OCI-LY7 (cell line): Measurements from ENCODE around the gene SOCS6. TPM values are rescaled to one million over a fixed set of nuclear protein-coding genes. Genes with fewer than 3 reads are reported as not detected.

ENCODE experiments used
- Bru-seq: library from RNA; stranded (reverse); fragments of 400-500 nt; gene quantifications from one replicate; lab custom pipeline; 2021; lab: Mats Ljungman, UMichigan
- BruChase-seq, 2 experiments: library from RNA; stranded (reverse); fragments of 400-500 nt; gene quantifications; one replicate each; lab custom pipeline; 2021; lab: Mats Ljungman, UMichigan
- BruUV-seq: library from RNA; stranded (reverse); fragments of 400-500 nt; replicated peaks from 2 replicates; lab custom pipeline; 2021; lab: Mats Ljungman, UMichigan
- CTCF ChIA-PET: fragments of 300-600 bp; sonication (Branson Sonifier 250); formaldehyde crosslinking; loops from one replicate; lab custom pipeline; 2022; ENCODE audit warnings: antibody characterized with exemption; ENCODE audit not compliant: unreplicated experiment; lab: Charles Lee
- POLR2A ChIA-PET: fragments of 300-600 bp; sonication (Branson Sonifier 250); formaldehyde crosslinking; loops from one replicate; lab custom pipeline; 2022; ENCODE audit warnings: antibody characterized with exemption; lab: Charles Lee
- DNase-seq: peaks from one replicate; pipeline ENCODE4 v3.0.0-alpha.2; 2015; ENCODE audit warnings: low spot score
- H2AFZ ChIP-seq: fragments of 200-600 bp; sonication (generic), shearing (Covaris generic); 2 replicates; pipeline ENCODE4 v1.6.1; 2014; ENCODE audit warnings: mild to moderate bottlenecking, antibody characterized with exemption, low read length, moderate library complexity
- H3K27ac ChIP-seq: fragments of 200-600 bp; sonication (generic); 2 replicates; pipeline ENCODE4 v1.5.1; 2014; ENCODE audit warnings: mixed run types, low read depth, mild to moderate bottlenecking, moderate library complexity, low read length, inconsistent platforms; ENCODE audit not compliant: poor library complexity, severe bottlenecking
- H3K36me3 ChIP-seq: fragments of 200-600 bp; sonication (generic); 2 replicates; pipeline ENCODE4 v1.6.1; 2014; ENCODE audit warnings: mild to moderate bottlenecking, antibody characterized with exemption, low read length, moderate library complexity, mixed read lengths; ENCODE audit not compliant: insufficient read depth
- H3K4me1 ChIP-seq: fragments of 200-600 bp; sonication (generic); 2 replicates; pipeline ENCODE4 v1.5.1; 2014; ENCODE audit warnings: mild to moderate bottlenecking, low read length; ENCODE audit not compliant: insufficient read depth, poor library complexity, severe bottlenecking
- H3K4me2 ChIP-seq: fragments of 200-600 bp; sonication (generic); 2 replicates; pipeline ENCODE4 v1.6.1; 2014; ENCODE audit warnings: mild to moderate bottlenecking, low read length
- H3K4me3 ChIP-seq: fragments of 200-600 bp; sonication (generic); 2 replicates; pipeline ENCODE4 v1.5.1; 2014; ENCODE audit warnings: mild to moderate bottlenecking, low read depth, low read length; ENCODE audit not compliant: poor library complexity, severe bottlenecking
- H3K79me2 ChIP-seq: fragments of 200-600 bp; sonication (generic); 2 replicates; pipeline ENCODE4 v1.6.1; 2016; ENCODE audit warnings: low read depth, mild to moderate bottlenecking, low read length, moderate library complexity, mixed read lengths; ENCODE audit not compliant: insufficient read depth
- H3K9me2 ChIP-seq: fragments of 200-600 bp; sonication (generic); 2 replicates; pipeline ENCODE4 v1.6.1; 2016; ENCODE audit warnings: mild to moderate bottlenecking, low read length, mixed read lengths; ENCODE audit not compliant: insufficient read depth
- H3K9me3 ChIP-seq: fragments of 200-600 bp; sonication (generic); 2 replicates; pipeline ENCODE4 v1.6.1; 2014; ENCODE audit warnings: mild to moderate bottlenecking, mixed run types, low read length, mixed read lengths
- H4K20me1 ChIP-seq: fragments of 200-600 bp; sonication (generic); 2 replicates; pipeline ENCODE4 v1.6.1; 2014; ENCODE audit warnings: mild to moderate bottlenecking, antibody characterized with exemption, low read length, moderate library complexity, mixed read lengths; ENCODE audit not compliant: insufficient read depth
- CTCF ChIP-seq: fragments of 200-600 bp; sonication (generic); conservative IDR thresholded peaks from 2 replicates; pipeline ENCODE4 v1.5.1; 2014; ENCODE audit warnings: mild to moderate bottlenecking, antibody characterized with exemption, low read length, moderate library complexity, mixed read lengths
- EZH2phosphoT487 ChIP-seq: fragments of 200-600 bp; sonication (generic); IDR thresholded peaks from 2 replicates; pipeline ENCODE4 v1.6.1; 2018; ENCODE audit warnings: low read depth, borderline replicate concordance, mild to moderate bottlenecking, mixed run types, antibody characterized with exemption, low read length, moderate library complexity, mixed read lengths
- intact Hi-C: fragments of 100-400 bp; cut with micrococcal nuclease; formaldehyde crosslinking; loops from one replicate; pipeline ENCODE4 v1.10.0; 2022; ENCODE audit not compliant: unreplicated experiment
- long read RNA-seq: library from polyadenylated mRNA; stranded (forward); transcript quantifications from one replicate; pipeline ENCODE4 v2.0.0, GENCODE V29; 2022
- total RNA-seq, 2 experiments: library from RNA; depleted of rRNA in 1 of 2; stranded (reverse); fragments of >200 nt in 1 of 2; shearing (Covaris generic) in 1 of 2; gene quantifications; 2 replicates each; pipeline ENCODE4 v1.2.3, GENCODE V29; 2014 to 2022

SOCS6 gene
- total RNA-seq (2014; rRNA removed; shearing (Covaris generic)) (not detected in 2 replicates), total RNA-seq (2022) (not detected in 2 replicates), Bru-seq, nascent RNA (percentile 15 among the genes with signal in this experiment), BruChase-seq, experiment 1, labeled RNA remaining after a 6-hour chase (percentile 8 among the genes with signal in this experiment), BruChase-seq, experiment 2, labeled RNA remaining after a 2-hour chase (percentile 15 among the genes with signal in this experiment)
- long read RNA-seq: 0 reads

GRCh38 chr18:70288851-70289328 lies at the start of gene SOCS6:
Gene SOCS6, plus strand, starts transcription at chr18:70289045. Its CDS starts 35,624 bp downstream, at chr18:70324669.
- intact Hi-C loops: no loop called here
- no peak within 1 kb of the TSS for H2AFZ ChIP-seq

GRCh38 chr18:70243131-70243929 lies 45.5 kb upstream of the SOCS6 start:
- intact Hi-C loops: no loop called here
- no TSS peak for BruUV-seq
- no peak overlapping the region for H2AFZ ChIP-seq

More at GRCh38 chr18:70288851-70289328, at the start of gene SOCS6:
- Histone ChIP-seq H3K4me2 (no peak within 1 kb of the TSS), H4K20me1 (no peaks in the 10 kb centered on the region), H3K79me2 (no peaks in the 10 kb centered on the region), H3K4me1 (no peaks in the 10 kb centered on the region), H3K36me3 (no peaks in the 10 kb centered on the region), H3K9me3 (no peaks in the 10 kb centered on the region), H3K27ac (no peak within 1 kb of the TSS), H3K9me2 (no peaks in the 10 kb centered on the region), H3K4me3 (no peak within 1 kb of the TSS)
- TF ChIP-seq CTCF: no peak
- no peak for TF ChIP-seq EZH2phosphoT487
- no peak for DNase-seq
- no TSS peak for BruUV-seq
- CTCF ChIA-PET: no interaction called here
- POLR2A ChIA-PET: no interaction called here

More at GRCh38 chr18:70243131-70243929, 45.5 kb upstream of the SOCS6 start:
- Histone ChIP-seq H4K20me1 (no peaks in the 10 kb centered on the region), H3K9me2 (no peaks in the 10 kb centered on the region), H3K4me2 (no peak overlapping the region), H3K79me2 (no peaks in the 10 kb centered on the region), H3K4me3 (no peak overlapping the region), H3K36me3 (no peaks in the 10 kb centered on the region), H3K4me1 (no peaks in the 10 kb centered on the region), H3K27ac (no peak overlapping the region), H3K9me3 (no peaks in the 10 kb centered on the region)
- DNase-seq: no peak
- POLR2A ChIA-PET: no interaction called here
- CTCF ChIA-PET: no interaction called here
- no peak for TF ChIP-seq EZH2phosphoT487
- TF ChIP-seq CTCF: no peak
